Keratinocyte (primary cell): ENCODE data around the gene PAQR8. TPM values are rescaled to one million over a fixed set of nuclear protein-coding genes. Genes with fewer than 3 reads are reported as not detected.

Experiments
- DNase-seq: peaks from one replicate; pipeline ENCODE4 v3.0.0-alpha.2; 2011; ENCODE audit warnings: low read depth, missing footprints, low spot score
- FAIRE-seq: peaks from 2 replicates; lab custom pipeline; 2011; peaks lifted over from hg19 to GRCh38; lab: Jason Lieb, UNC
- H2AFZ ChIP-seq: 2 replicates; pipeline ENCODE4 v1.6.0; 2012; ENCODE audit warnings: low read length, control low read depth, inconsistent platforms; ENCODE audit not compliant: control insufficient read depth
- H3K27ac ChIP-seq: 2 replicates; pipeline ENCODE4 v1.5.1; 2011; ENCODE audit warnings: low read length; ENCODE audit not compliant: control insufficient read depth, insufficient read depth
- H3K27me3 ChIP-seq: 3 replicates; pipeline ENCODE4 v1.6.0; 2011; ENCODE audit warnings: low read length; ENCODE audit not compliant: control insufficient read depth, insufficient read depth; ENCODE audit errors: extremely low read depth
- H3K36me3 ChIP-seq, 2 experiments: 2 replicates in 1 of 2; 3 replicates in 1 of 2; pipeline ENCODE4 v1.5.1; 2011; ENCODE audit warnings: low read length in 2 of 2, mild to moderate bottlenecking in 1 of 2; ENCODE audit not compliant: control insufficient read depth in 2 of 2, insufficient read depth in 2 of 2; ENCODE audit errors: extremely low read depth in 1 of 2
- H3K4me1 ChIP-seq: 3 replicates; pipeline ENCODE4 v1.5.1; 2011; ENCODE audit warnings: low read length; ENCODE audit not compliant: control insufficient read depth, insufficient read depth; ENCODE audit errors: extremely low read depth
- H3K4me2 ChIP-seq: 3 replicates; pipeline ENCODE4 v1.6.0; 2011; ENCODE audit warnings: low read depth, low read length; ENCODE audit not compliant: control insufficient read depth, insufficient read depth; ENCODE audit errors: extremely low read depth
- H3K4me3 ChIP-seq, 3 experiments: fragments of 200-600 bp in 1 of 3; sonication (generic) in 1 of 3; 2 replicates in 2 of 3; 3 replicates in 1 of 3; pipeline ENCODE4 v1.5.1; 2011 to 2016; ENCODE audit warnings: low read length in 3 of 3, mild to moderate bottlenecking in 3 of 3, control low read depth in 2 of 3, inconsistent platforms in 1 of 3, low read depth in 1 of 3, mixed read lengths in 1 of 3, mixed run types in 1 of 3, moderate library complexity in 1 of 3; ENCODE audit not compliant: control insufficient read depth in 2 of 3, insufficient read depth in 2 of 3; ENCODE audit errors: extremely low read depth in 1 of 3
- H3K79me2 ChIP-seq: 2 replicates; pipeline ENCODE4 v1.6.0; 2012; ENCODE audit warnings: low read length; ENCODE audit not compliant: control insufficient read depth, insufficient read depth
- H3K9ac ChIP-seq: 3 replicates; pipeline ENCODE4 v1.6.0; 2011; ENCODE audit warnings: low read length; ENCODE audit not compliant: control insufficient read depth, insufficient read depth; ENCODE audit errors: extremely low read depth
- H3K9me1 ChIP-seq: 3 replicates; pipeline ENCODE4 v1.6.0; 2011; ENCODE audit warnings: low read length; ENCODE audit not compliant: control insufficient read depth, insufficient read depth; ENCODE audit errors: extremely low read depth
- H3K9me3 ChIP-seq: 2 replicates; pipeline ENCODE4 v1.5.1; 2012; ENCODE audit warnings: low read depth, low read length; ENCODE audit not compliant: control insufficient read depth
- H4K20me1 ChIP-seq: 3 replicates; pipeline ENCODE4 v1.6.0; 2011; ENCODE audit warnings: low read length; ENCODE audit not compliant: control insufficient read depth, insufficient read depth; ENCODE audit errors: extremely low read depth
- CTCF ChIP-seq, 3 experiments: IDR thresholded peaks in 1 of 3; conservative IDR thresholded peaks in 1 of 3; optimal IDR thresholded peaks in 1 of 3; 2 replicates in 2 of 3; 3 replicates in 1 of 3; pipeline versions ENCODE3 to v1.5.1; 2011; ENCODE audit warnings: low read length in 3 of 3, mild to moderate bottlenecking in 3 of 3, moderate library complexity in 2 of 3, control low read depth in 1 of 3, inconsistent platforms in 1 of 3; ENCODE audit not compliant: insufficient read depth in 2 of 3; ENCODE audit errors: extremely low read depth in 1 of 3
- EZH2 ChIP-seq: IDR thresholded peaks from one replicate; pipeline ENCODE4 v1.6.1; 2012; ENCODE audit warnings: inconsistent platforms, mild to moderate bottlenecking, low read length, moderate library complexity
- dilution Hi-C: fragments of 300-500 bp; cut with MboI; formaldehyde crosslinking; loops from one replicate; pipeline ENCODE4 v1.7.0; 2020; ENCODE audit warnings: low sequenced_read_pairs; ENCODE audit not compliant: extremely low pct_ligation_motif_present
- polyA plus RNA-seq, 5 experiments: library from polyadenylated mRNA; depleted of rRNA in 3 of 5; stranded (reverse) in 3 of 5; stranded (forward) in 1 of 5; unstranded in 1 of 5; fragments of >200 nt; gene quantifications; 1 replicate in 1 of 5; 2 replicates in 3 of 5; 3 replicates in 1 of 5; pipeline versions ENCODE4 v1.2.1 to v1.2.3, GENCODE V29; 2011 to 2012; ENCODE audit warnings: missing spikeins in 2 of 5, low read depth in 1 of 5, low replicate concordance in 1 of 5

Gene PAQR8
- polyA plus RNA-seq, 1 donor (not counting 4 experiments of a cell fraction or from before 2014, with no cell fraction given) = 1.6 TPM

- Histone ChIP-seq H3K4me2 (no peak overlapping the region), H3K79me2 (no peaks in the 10 kb centered on the region), H3K27me3 (no peaks in the 10 kb centered on the region), H3K36me3 (no peaks in the 10 kb centered on the region), H3K9me3 (no peaks in the 10 kb centered on the region), H2AFZ (no peak overlapping the region), H3K4me3 (no peak overlapping the region), H3K27ac (no peak overlapping the region), H3K9ac (no peak overlapping the region), H3K9me1 (no peaks in the 10 kb centered on the region), H3K4me1 (no peaks in the 10 kb centered on the region), H4K20me1 (no peaks in the 10 kb centered on the region)
- dilution Hi-C loops = loop anchor here (25.0 kb wide), 1 partner anchor 251 kb away; the partner anchor contains the start of gene TMEM14A
- TF ChIP-seq CTCF (optimal IDR thresholded peaks at IDR 0.05 in 1 of 3, IDR thresholded peaks at IDR 0.05 in 1 of 3, conservative IDR thresholded peaks at IDR 0.05 in 1 of 3; ENCODE audit: extremely low read depth in 1 of 3, insufficient read depth in 2 of 3, low read length in 3 of 3) = no peak
- no peak for TF ChIP-seq EZH2
- FAIRE-seq = no peak
- DNase-seq = no peak
Measured at GRCh38 chr6:52410979-52411378, 49.0 kb downstream of the PAQR8 start.

- FAIRE-seq (no peak), DNase-seq (no peak)
- no peaks in the 10 kb centered on the region for H4K20me1 ChIP-seq
- peaks cover 8% of the 10 kb centered on the region for H3K4me1 ChIP-seq
- H3K9ac ChIP-seq = no peak overlapping the region
- no peaks in the 10 kb centered on the region for H3K27me3 ChIP-seq
- no peak overlapping the region for H2AFZ ChIP-seq
- dilution Hi-C loops = loop anchor here (25.0 kb wide), 1 partner anchor 250 kb away; the partner anchor contains the start of gene TMEM14A
- H3K36me3 ChIP-seq = no peaks in the 10 kb centered on the region
- H3K4me2 ChIP-seq = no peak overlapping the region
- no peak overlapping the region for H3K27ac ChIP-seq
- no peaks in the 10 kb centered on the region for H3K9me1 ChIP-seq
- no peaks in the 10 kb centered on the region for H3K79me2 ChIP-seq
- TF ChIP-seq CTCF (optimal IDR thresholded peaks at IDR 0.05 in 1 of 3, IDR thresholded peaks at IDR 0.05 in 1 of 3, conservative IDR thresholded peaks at IDR 0.05 in 1 of 3; ENCODE audit: extremely low read depth in 1 of 3, insufficient read depth in 2 of 3, low read length in 3 of 3) (no peak), EZH2 (no peak)
- no peak overlapping the region for H3K4me3 ChIP-seq
- H3K9me3 ChIP-seq = no peaks in the 10 kb centered on the region
Measured at GRCh38 chr6:52411911-52412310, 50.0 kb downstream of the PAQR8 start.
